Stimulated activated CD4-positive, alpha-beta T cell treated with anti-CD3 and anti-CD28 coated beads, Interleukin-4, amount 100 ng/mL, for 1 hour (primary cell): ENCODE results near the gene ZNF362.

Experiments
- DNase-seq: peaks from one replicate; pipeline ENCODE4 v3.0.0-alpha.2; 2020

Gene ZNF362

GRCh38 chr1:33311706-33312412 is 55.6 kb downstream of the ZNF362 start:
- no peak for DNase-seq

GRCh38 chr1:33312413-33312749 is 56.1 kb downstream of the ZNF362 start:
- no peak for DNase-seq

GRCh38 chr1:33314416-33314815 is 58.1 kb downstream of the ZNF362 start:
- DNase-seq: no peak

GRCh38 chr1:33316601-33317000 is 60.3 kb downstream of the ZNF362 start:
- DNase-seq: no peak

GRCh38 chr1:33317354-33317753 is 61.1 kb downstream of the ZNF362 start:
- no peak for DNase-seq

GRCh38 chr1:33317946-33318345 is 61.7 kb downstream of the ZNF362 start:
- no peak for DNase-seq

DNA sequence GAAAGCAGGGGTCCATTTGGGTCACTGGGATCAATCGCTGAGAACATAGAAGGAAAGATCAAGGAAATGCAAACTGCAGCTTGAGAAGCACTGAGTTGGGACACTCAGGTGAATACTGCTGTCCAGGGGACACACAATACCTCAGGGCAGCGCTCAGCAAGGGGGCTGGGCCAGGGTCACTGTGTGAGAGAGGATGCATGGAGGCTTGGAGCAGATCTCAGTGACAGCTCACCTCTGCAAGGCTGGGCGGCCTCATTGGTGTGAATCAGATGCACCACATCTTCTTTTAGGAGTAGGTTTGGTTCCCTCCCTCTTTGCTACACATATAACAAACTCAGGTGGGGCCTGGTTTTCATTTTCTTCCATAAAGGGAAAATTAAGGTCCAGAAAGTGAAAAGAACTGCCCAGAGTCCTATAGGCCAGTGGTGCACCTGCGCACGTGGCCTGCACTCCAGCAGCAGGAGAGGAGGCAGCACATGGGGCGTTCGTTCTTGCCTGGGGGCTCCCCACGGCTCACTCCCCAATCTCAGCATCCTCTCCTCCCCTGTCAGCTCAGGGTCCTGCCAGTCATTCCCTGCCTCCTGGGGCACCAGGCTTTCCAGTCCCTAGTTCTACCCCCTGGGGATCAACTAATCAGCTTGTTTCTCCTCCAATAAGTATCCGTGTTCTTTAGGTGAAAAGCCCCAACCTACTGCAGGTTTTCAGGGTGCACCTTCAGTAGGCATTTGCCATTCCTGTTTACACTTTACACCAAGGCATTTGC is 63.1 kb downstream of the ZNF362 start:
- DNase-seq: no peak

GRCh38 chr1:33319949-33320618 is 63.8 kb downstream of the ZNF362 start:
- no peak for DNase-seq

GRCh38 chr1:33320619-33321165 is 64.4 kb downstream of the ZNF362 start, which contains the start of gene A3GALT2:
Gene A3GALT2, minus strand, starts transcription at chr1:33321098. Its CDS starts 0 bp downstream, at chr1:33321098.
- DNase-seq: no peak

- DNase-seq: no peak
Measured at GRCh38 chr1:33321178-33321577, 64.9 kb downstream of the ZNF362 start.

DNA sequence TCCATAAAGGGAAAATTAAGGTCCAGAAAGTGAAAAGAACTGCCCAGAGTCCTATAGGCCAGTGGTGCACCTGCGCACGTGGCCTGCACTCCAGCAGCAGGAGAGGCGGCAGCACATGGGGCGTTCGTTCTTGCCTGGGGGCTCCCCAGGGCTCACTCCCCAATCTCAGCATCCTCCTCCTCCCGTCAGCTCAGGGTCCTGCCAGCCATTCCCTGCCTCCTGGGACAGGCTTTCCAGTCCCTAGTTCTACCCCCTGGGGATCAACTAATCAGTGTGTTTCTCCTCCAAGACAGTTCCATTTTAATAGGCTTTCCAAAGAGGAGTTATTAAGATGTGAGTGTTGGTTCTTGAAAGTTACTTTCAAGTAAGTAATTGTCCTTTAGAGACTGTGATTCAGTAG is 65.8 kb downstream of the ZNF362 start:
- no peak for DNase-seq

- DNase-seq: no peak
Measured at GRCh38 chr1:33322870-33323585, 66.7 kb downstream of the ZNF362 start.

GRCh38 chr1:33323663-33324477 is 67.6 kb downstream of the ZNF362 start:
- DNase-seq: no peak

DNA sequence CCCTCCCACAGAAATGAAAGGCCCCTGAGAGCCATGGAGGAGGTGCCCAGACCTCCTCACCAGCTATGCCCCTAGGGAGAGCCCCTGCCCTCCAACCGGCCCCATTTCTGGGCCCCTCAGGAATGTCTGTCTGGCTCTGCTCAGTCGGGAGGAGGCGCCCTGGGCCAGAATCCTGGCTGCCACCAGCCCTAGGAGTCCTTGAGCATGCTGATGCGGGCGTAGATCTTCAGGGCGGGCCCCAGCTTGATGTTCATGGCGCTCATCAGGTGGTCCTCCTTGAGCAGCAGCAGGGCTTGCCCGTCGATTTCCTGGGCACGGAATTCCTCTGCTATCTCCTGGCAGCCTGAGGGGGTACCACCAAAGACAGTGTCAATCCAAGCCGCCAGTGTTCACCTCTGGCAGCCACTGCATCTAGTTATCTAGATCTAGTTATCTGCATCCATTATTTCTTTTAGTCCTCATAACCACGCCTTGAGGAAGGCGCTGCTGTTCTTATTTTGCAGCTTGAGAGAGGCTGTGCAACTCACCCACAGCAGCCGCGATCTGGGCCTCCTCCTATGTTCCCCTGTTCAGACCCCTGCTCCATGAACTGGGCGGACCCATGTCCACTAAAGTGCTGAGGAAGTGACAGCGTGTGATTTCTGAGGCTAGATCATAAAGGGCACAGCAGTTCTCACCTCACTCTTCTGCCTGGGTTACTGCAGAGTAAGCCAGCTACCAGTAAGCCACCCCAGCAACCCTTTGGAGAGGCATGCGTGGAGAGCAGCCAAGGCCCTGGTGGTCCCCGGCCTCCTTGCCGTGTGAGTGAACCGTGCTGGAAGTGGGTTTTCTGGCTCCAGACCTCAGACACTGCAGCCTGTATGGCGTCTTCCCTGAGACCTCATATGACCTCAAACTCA is 68.6 kb downstream of the ZNF362 start:
- DNase-seq: no peak

- no peak for DNase-seq
Measured at GRCh38 chr1:33326785-33327184, 70.5 kb downstream of the ZNF362 start.

- DNase-seq: no peak
Measured at GRCh38 chr1:33327587-33328325, 71.5 kb downstream of the ZNF362 start.

DNA sequence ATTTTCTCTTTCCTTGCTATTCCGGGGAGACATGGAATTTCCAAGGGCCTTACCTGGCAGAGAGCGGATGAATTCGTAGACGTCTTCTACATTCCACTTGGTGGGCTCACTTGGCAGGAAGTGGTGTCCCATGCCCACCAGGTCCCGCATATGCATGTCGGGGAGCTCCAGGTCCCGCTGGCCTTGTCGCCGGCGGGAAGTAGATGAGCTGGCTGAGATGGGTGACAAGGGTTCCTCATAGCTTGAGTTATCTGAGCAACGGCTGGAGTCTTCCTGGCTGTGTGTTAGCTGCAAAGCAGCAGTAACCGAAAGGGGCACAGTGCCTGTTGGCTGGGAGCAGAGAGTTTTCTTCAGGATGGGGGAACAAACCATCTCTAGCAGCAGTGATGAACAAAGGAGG is 72.5 kb downstream of the ZNF362 start:
- no peak for DNase-seq

DNA sequence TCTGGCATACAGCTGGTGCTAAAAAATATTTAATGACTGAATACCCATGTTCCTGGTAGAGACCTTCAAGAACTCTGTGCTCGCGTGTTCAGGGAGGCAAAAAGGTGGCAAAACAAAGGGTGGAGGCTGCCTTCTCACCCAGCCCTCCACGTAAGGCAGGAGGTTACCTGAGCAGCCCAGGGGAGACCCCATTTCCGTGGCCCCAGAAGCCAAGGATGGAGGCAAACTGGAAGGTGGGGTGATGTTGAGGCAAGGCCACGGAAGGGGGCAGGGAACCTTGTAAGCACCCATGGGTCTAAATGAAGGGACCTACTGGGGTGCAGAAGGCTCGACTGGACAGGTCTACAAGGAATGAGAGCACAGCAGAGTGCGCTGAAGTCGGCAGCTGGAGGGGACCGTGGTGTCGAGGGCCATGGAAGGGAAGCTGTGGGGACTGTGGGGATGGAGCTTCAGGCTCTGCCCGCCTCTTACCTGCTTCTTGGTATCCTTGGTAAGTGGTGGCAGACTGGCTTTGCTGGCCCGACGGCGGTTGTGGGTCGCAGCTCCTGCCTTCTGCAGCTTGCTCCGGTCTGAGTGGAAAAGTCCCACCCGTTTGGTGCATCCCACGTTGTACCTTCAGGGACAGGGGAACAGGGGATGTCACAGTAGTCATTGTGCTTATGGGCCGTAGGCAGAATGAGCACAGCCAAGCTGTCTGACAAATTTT is 73.5 kb downstream of the ZNF362 start:
- DNase-seq: no peak

GRCh38 chr1:33330361-33330890 is 74.1 kb downstream of the ZNF362 start:
- no peak for DNase-seq
